GM12878 (cell line): ENCODE data around the gene CISD2. TPM values are rescaled to one million over a fixed set of nuclear protein-coding genes. Genes with fewer than 3 reads are reported as not detected.

Experiments
- CHD1 ChIP-seq: IDR thresholded peaks from 2 replicates; pipeline ENCODE4 v1.6.1; 2012; ENCODE audit warnings: low read depth, low read length, improper control_type of control experiment
- CHD4 ChIP-seq: fragments of 200-600 bp; sonication (generic); IDR thresholded peaks from 2 replicates; pipeline ENCODE4 v1.6.1; 2016; ENCODE audit warnings: mild to moderate bottlenecking
- ELK1 ChIP-seq: IDR thresholded peaks from 2 replicates; pipeline ENCODE4 v1.6.1; 2012; ENCODE audit warnings: low read depth, low read length, improper control_type of control experiment
- FOS ChIP-seq: IDR thresholded peaks from 3 replicates; pipeline ENCODE4 v1.6.1; 2011; ENCODE audit warnings: borderline replicate concordance; ENCODE audit not compliant: insufficient read length; ENCODE audit errors: extremely low read depth
- IKZF1 ChIP-seq: fragments of 450-650 bp; conservative IDR thresholded peaks from 2 replicates; pipeline ENCODE4 v1.6.1; 2017; ENCODE audit warnings: antibody characterized with exemption, mild to moderate bottlenecking
- MLLT1 ChIP-seq: fragments of 450-650 bp; IDR thresholded peaks from 2 replicates; pipeline ENCODE4 v1.6.1; 2016; ENCODE audit warnings: mild to moderate bottlenecking
- RAD51 ChIP-seq: fragments of 450-650 bp; IDR thresholded peaks from 2 replicates; pipeline ENCODE4 v1.6.1; 2016; ENCODE audit warnings: moderate library complexity, mild to moderate bottlenecking, inconsistent platforms
- SP1 ChIP-seq: IDR thresholded peaks from one replicate; pipeline ENCODE4 v1.6.1; 2011; ENCODE audit warnings: low read depth, low read length
- TARDBP ChIP-seq: IDR thresholded peaks from 2 replicates; pipeline ENCODE4 v1.6.1; 2016; ENCODE audit warnings: borderline replicate concordance
- WRNIP1 ChIP-seq: IDR thresholded peaks from 2 replicates; pipeline ENCODE4 v1.6.1; 2011; ENCODE audit warnings: low read depth, low read length, improper control_type of control experiment, borderline replicate concordance
- ZNF217 ChIP-seq: fragments of 450-650 bp; IDR thresholded peaks from 2 replicates; pipeline ENCODE4 v1.6.1; 2017; ENCODE audit warnings: antibody characterized with exemption, mild to moderate bottlenecking
- ZSCAN29 ChIP-seq: fragments of 450-650 bp; IDR thresholded peaks from 2 replicates; pipeline ENCODE4 v1.6.1; 2017; ENCODE audit warnings: mild to moderate bottlenecking, moderate library complexity
- ZZZ3 ChIP-seq: IDR thresholded peaks from 2 replicates; pipeline ENCODE4 v1.6.1; 2011; ENCODE audit warnings: low read depth; ENCODE audit not compliant: control insufficient read depth, insufficient read length
- polyA plus RNA-seq, 11 experiments: library from polyadenylated mRNA; depleted of rRNA in 4 of 11; unstranded in 6 of 11; stranded (reverse) in 5 of 11; fragments of >200 nt; fragmentation: Nextera tagmentation in 4 of 11; fragmentation: Illumina TruSeq in 1 of 11; extraction: Ambion mirVana in 4 of 11; extraction: Trizol in 1 of 11; gene quantifications; 1 replicate in 1 of 11; 2 replicates in 10 of 11; pipeline versions ENCODE4 v1.2.1 to v1.2.3, GENCODE V29; 2011 to 2016; ENCODE audit warnings: inconsistent platforms in 2 of 11, missing spikeins in 2 of 11, low read depth in 1 of 11
- total RNA-seq, 4 experiments: library from RNA; depleted of rRNA in 3 of 4; stranded (reverse); fragments of >200 nt in 3 of 4; fragmentation: Illumina TruSeq in 1 of 4; extraction: Trizol in 1 of 4; gene quantifications; 2 replicates each; pipeline versions ENCODE4 v1.2.1 to v1.2.3, GENCODE V29; 2013 to 2021
- TF ChIP-seq, protein P1 (sequence below): IDR thresholded peaks from 2 replicates; pipeline ENCODE4 v1.6.1; 2012; ENCODE audit warnings: improper control_type of control experiment, low read depth, low read length; ENCODE audit not compliant: insufficient replicate concordance
- TF ChIP-seq, protein P2 (sequence below): fragments of 450-650 bp; IDR thresholded peaks from 2 replicates; pipeline ENCODE4 v1.6.1; 2017; ENCODE audit warnings: borderline replicate concordance
- TF ChIP-seq, protein P3 (sequence below): fragments of 450-650 bp; IDR thresholded peaks from 2 replicates; pipeline ENCODE4 v1.6.1; 2016; ENCODE audit warnings: mild to moderate bottlenecking, moderate library complexity, borderline replicate concordance

CISD2 gene
- total and polyA plus RNA-seq, 10 of the 15 experiments (the other 5 are each of a cell fraction or from before 2014, with no cell fraction given) = 29.5 to 132 (median 38.9) TPM

- TF ChIP-seq, protein P1, sequence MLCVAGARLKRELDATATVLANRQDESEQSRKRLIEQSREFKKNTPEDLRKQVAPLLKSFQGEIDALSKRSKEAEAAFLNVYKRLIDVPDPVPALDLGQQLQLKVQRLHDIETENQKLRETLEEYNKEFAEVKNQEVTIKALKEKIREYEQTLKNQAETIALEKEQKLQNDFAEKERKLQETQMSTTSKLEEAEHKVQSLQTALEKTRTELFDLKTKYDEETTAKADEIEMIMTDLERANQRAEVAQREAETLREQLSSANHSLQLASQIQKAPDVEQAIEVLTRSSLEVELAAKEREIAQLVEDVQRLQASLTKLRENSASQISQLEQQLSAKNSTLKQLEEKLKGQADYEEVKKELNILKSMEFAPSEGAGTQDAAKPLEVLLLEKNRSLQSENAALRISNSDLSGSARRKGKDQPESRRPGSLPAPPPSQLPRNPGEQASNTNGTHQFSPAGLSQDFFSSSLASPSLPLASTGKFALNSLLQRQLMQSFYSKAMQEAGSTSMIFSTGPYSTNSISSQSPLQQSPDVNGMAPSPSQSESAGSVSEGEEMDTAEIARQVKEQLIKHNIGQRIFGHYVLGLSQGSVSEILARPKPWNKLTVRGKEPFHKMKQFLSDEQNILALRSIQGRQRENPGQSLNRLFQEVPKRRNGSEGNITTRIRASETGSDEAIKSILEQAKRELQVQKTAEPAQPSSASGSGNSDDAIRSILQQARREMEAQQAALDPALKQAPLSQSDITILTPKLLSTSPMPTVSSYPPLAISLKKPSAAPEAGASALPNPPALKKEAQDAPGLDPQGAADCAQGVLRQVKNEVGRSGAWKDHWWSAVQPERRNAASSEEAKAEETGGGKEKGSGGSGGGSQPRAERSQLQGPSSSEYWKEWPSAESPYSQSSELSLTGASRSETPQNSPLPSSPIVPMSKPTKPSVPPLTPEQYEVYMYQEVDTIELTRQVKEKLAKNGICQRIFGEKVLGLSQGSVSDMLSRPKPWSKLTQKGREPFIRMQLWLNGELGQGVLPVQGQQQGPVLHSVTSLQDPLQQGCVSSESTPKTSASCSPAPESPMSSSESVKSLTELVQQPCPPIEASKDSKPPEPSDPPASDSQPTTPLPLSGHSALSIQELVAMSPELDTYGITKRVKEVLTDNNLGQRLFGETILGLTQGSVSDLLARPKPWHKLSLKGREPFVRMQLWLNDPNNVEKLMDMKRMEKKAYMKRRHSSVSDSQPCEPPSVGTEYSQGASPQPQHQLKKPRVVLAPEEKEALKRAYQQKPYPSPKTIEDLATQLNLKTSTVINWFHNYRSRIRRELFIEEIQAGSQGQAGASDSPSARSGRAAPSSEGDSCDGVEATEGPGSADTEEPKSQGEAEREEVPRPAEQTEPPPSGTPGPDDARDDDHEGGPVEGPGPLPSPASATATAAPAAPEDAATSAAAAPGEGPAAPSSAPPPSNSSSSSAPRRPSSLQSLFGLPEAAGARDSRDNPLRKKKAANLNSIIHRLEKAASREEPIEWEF = no peak
- TF ChIP-seq TARDBP (peak; percentile 71; the same call in 1 of the 2 replicates), ZZZ3 (no peak), ZSCAN29 (no peak), RAD51 (peak; percentile 90), FOS (no peak), WRNIP1 (no peak), ZNF217 (peak; percentile 73; the same call in 1 of the 2 replicates), CHD1 (no peak), MLLT1 (peak; percentile 73; the same call in 1 of the 2 replicates), SP1 (no peak), CHD4 (no peak), IKZF1 (peak; percentile 93), ELK1 (peak; percentile 61)
- TF ChIP-seq, protein P2, sequence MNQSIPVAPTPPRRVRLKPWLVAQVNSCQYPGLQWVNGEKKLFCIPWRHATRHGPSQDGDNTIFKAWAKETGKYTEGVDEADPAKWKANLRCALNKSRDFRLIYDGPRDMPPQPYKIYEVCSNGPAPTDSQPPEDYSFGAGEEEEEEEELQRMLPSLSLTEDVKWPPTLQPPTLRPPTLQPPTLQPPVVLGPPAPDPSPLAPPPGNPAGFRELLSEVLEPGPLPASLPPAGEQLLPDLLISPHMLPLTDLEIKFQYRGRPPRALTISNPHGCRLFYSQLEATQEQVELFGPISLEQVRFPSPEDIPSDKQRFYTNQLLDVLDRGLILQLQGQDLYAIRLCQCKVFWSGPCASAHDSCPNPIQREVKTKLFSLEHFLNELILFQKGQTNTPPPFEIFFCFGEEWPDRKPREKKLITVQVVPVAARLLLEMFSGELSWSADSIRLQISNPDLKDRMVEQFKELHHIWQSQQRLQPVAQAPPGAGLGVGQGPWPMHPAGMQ = no peak
- TF ChIP-seq, protein P3, sequence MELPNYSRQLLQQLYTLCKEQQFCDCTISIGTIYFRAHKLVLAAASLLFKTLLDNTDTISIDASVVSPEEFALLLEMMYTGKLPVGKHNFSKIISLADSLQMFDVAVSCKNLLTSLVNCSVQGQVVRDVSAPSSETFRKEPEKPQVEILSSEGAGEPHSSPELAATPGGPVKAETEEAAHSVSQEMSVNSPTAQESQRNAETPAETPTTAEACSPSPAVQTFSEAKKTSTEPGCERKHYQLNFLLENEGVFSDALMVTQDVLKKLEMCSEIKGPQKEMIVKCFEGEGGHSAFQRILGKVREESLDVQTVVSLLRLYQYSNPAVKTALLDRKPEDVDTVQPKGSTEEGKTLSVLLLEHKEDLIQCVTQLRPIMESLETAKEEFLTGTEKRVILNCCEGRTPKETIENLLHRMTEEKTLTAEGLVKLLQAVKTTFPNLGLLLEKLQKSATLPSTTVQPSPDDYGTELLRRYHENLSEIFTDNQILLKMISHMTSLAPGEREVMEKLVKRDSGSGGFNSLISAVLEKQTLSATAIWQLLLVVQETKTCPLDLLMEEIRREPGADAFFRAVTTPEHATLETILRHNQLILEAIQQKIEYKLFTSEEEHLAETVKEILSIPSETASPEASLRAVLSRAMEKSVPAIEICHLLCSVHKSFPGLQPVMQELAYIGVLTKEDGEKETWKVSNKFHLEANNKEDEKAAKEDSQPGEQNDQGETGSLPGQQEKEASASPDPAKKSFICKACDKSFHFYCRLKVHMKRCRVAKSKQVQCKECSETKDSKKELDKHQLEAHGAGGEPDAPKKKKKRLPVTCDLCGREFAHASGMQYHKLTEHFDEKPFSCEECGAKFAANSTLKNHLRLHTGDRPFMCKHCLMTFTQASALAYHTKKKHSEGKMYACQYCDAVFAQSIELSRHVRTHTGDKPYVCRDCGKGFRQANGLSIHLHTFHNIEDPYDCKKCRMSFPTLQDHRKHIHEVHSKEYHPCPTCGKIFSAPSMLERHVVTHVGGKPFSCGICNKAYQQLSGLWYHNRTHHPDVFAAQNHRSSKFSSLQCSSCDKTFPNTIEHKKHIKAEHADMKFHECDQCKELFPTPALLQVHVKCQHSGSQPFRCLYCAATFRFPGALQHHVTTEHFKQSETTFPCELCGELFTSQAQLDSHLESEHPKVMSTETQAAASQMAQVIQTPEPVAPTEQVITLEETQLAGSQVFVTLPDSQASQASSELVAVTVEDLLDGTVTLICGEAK = no peak
Measured at GRCh38 chr4:102868781-102869568, at the start of gene CISD2 (continued).
